ENCODE measurements around the gene VMP1.

Gene VMP1

DNA sequence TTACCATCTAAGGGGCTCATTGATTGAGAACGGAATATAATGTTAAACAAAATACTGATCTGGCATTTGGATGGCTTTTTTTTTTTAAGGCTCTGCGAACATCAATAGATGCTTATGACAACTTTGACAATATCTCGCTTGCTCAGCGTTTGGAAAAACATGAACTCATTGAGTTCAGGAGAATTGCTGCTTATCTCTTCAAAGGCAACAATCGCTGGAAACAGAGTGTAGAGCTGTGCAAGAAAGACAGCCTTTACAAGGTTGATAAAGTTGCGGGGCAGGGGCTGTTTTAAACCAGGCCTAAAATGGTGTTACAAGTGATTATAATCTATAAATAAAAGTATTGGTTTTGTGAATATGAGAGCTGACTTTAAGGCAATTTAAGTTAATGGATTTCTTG, 22.5 kb upstream of the VMP1 start:
- Histone ChIP-seq H3K4me1 (ENCODE audit: control insufficient read depth, insufficient read depth, low read length) (no peaks in the 10 kb centered on the region), H3K4me3 (ENCODE audit: low read length in 2 of 2) (no peak overlapping the region), H3K36me3 (ENCODE audit: control insufficient read depth in 2 of 2, insufficient read depth in 2 of 2, low read length in 2 of 2) (peaks cover 37 to 63% of the 10 kb centered on the region in 2 donors), H3K27me3 (ENCODE audit: control insufficient read depth in 1 of 2, insufficient read depth in 2 of 2, low read length in 2 of 2) (no peaks in the 10 kb centered on the region), H3K9me3 (ENCODE audit: control insufficient read depth in 2 of 2, low read length in 2 of 2) (no peaks in the 10 kb centered on the region), H3K27ac (ENCODE audit: low read length) (no peak overlapping the region), H3K9ac (ENCODE audit: low read length in 2 of 2) (no peak overlapping the region)

GRCh38 chr17:59688008-59688407, 19.4 kb upstream of the VMP1 start:
- Histone ChIP-seq H3K4me3 (ENCODE audit: low read length in 2 of 2) (no peak overlapping the region), H3K4me1 (ENCODE audit: control insufficient read depth, insufficient read depth, low read length) (no peaks in the 10 kb centered on the region), H3K27me3 (ENCODE audit: control insufficient read depth in 1 of 2, insufficient read depth in 2 of 2, low read length in 2 of 2) (no peaks in the 10 kb centered on the region), H3K27ac (ENCODE audit: low read length) (no peak overlapping the region), H3K9me3 (ENCODE audit: control insufficient read depth in 2 of 2, low read length in 2 of 2) (no peaks in the 10 kb centered on the region), H3K36me3 (ENCODE audit: control insufficient read depth in 2 of 2, insufficient read depth in 2 of 2, low read length in 2 of 2) (peaks cover 20 to 50% of the 10 kb centered on the region in 2 donors), H3K9ac (ENCODE audit: low read length in 2 of 2) (no peak overlapping the region)

GRCh38 chr17:59688496-59688895, 19.0 kb upstream of the VMP1 start:
- Histone ChIP-seq H3K36me3 (ENCODE audit: control insufficient read depth in 2 of 2, insufficient read depth in 2 of 2, low read length in 2 of 2) (peaks cover 18 to 47% of the 10 kb centered on the region in 2 donors), H3K9me3 (ENCODE audit: control insufficient read depth in 2 of 2, low read length in 2 of 2) (no peaks in the 10 kb centered on the region), H3K27me3 (ENCODE audit: control insufficient read depth in 1 of 2, insufficient read depth in 2 of 2, low read length in 2 of 2) (no peaks in the 10 kb centered on the region), H3K9ac (ENCODE audit: low read length in 2 of 2) (no peak overlapping the region), H3K4me3 (ENCODE audit: low read length in 2 of 2) (no peak overlapping the region), H3K4me1 (ENCODE audit: control insufficient read depth, insufficient read depth, low read length) (no peaks in the 10 kb centered on the region), H3K27ac (ENCODE audit: low read length) (no peak overlapping the region)

DNA sequence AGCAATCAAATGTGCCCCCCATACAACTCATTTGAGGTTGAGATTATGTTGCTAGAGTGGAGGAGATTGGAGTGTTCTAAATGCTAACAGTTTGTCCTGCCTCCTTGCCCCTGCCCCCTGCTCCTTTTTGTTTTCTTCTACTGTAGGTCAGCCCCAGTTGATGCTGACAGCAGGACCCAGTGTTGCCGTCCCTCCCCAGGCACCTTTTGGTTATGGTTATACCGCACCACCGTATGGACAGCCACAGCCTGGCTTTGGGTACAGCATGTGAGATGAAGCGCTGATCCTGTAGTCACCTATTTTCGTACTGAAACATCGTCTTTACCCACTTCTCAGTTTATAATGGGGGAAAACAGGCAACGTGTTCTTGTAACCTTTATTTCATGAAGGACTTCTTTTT, 13.9 kb upstream of the VMP1 start:
- Histone ChIP-seq H3K36me3 (ENCODE audit: control insufficient read depth in 2 of 2, insufficient read depth in 2 of 2, low read length in 2 of 2) (peaks cover 38 to 39% of the 10 kb centered on the region in 2 donors), H3K4me3 (ENCODE audit: low read length in 2 of 2) (no peak overlapping the region), H3K4me1 (ENCODE audit: control insufficient read depth, insufficient read depth, low read length) (no peaks in the 10 kb centered on the region)

GRCh38 chr17:59694344-59694743, 13.1 kb upstream of the VMP1 start:
- peaks cover 42 to 45% of the 10 kb centered on the region in 2 donors for H3K36me3 ChIP-seq (ENCODE audit: control insufficient read depth in 2 of 2, insufficient read depth in 2 of 2, low read length in 2 of 2)
- no peaks in the 10 kb centered on the region for H3K27me3 ChIP-seq (ENCODE audit: control insufficient read depth in 1 of 2, insufficient read depth in 2 of 2, low read length in 2 of 2)
- no peaks in the 10 kb centered on the region for H3K9me3 ChIP-seq (ENCODE audit: control insufficient read depth in 2 of 2, low read length in 2 of 2)
- no peak overlapping the region for H3K9ac ChIP-seq (ENCODE audit: low read length in 2 of 2)
- H3K4me3 ChIP-seq (ENCODE audit: low read length in 2 of 2) = no peak overlapping the region
- no peak overlapping the region for H3K27ac ChIP-seq (ENCODE audit: low read length)
- H3K4me1 ChIP-seq (ENCODE audit: control insufficient read depth, insufficient read depth, low read length) = no peaks in the 10 kb centered on the region

More for the DNA sequence above, 13.9 kb upstream of the VMP1 start:
- Histone ChIP-seq H3K27ac (ENCODE audit: low read length) (no peak overlapping the region), H3K27me3 (ENCODE audit: control insufficient read depth in 1 of 2, insufficient read depth in 2 of 2, low read length in 2 of 2) (no peaks in the 10 kb centered on the region), H3K9ac (ENCODE audit: low read length in 2 of 2) (no peak overlapping the region), H3K9me3 (ENCODE audit: control insufficient read depth in 2 of 2, low read length in 2 of 2) (no peaks in the 10 kb centered on the region)

DNA sequence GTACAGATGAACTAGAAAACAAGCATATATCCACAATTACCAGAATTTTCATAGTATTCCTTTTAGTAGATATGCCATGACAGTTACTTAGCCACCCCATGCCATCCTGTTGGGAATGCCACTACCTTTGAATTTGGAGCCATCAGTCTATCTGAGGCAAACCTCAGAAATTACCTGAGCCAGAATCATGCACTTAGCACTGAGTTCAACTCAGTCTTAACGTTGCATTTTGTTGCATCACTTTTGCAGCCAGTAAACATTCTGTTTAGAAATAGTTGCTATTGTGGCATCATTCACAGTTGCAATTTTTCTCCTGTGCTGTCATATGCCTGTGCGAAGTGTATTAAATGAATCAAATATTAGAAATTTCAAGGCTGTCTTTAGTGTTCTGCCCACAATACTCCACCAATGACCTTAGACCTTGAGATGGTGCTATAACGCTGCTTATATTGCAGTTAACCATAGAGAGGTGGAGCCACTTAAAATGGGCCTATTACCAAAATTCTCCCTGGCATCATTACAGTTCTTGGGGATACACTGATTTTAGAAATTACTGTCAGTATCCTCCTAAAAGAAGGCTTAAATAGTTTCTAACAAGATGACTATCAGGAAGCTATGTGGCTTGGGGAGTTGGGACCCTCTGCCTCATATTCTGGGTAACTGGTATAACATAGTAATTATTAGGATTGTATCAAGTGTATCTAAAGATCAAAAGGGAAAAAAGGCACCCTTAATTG, 11.3 kb upstream of the VMP1 start:
- H3K27me3 ChIP-seq (ENCODE audit: control insufficient read depth in 1 of 2, insufficient read depth in 2 of 2, low read length in 2 of 2) = no peaks in the 10 kb centered on the region
- H3K4me3 ChIP-seq (ENCODE audit: low read length in 2 of 2) = no peak overlapping the region
- no peak overlapping the region for H3K27ac ChIP-seq (ENCODE audit: low read length)
- no peak overlapping the region for H3K9ac ChIP-seq (ENCODE audit: low read length in 2 of 2)
- H3K9me3 ChIP-seq (ENCODE audit: control insufficient read depth in 2 of 2, low read length in 2 of 2) = no peaks in the 10 kb centered on the region
- H3K36me3 ChIP-seq (ENCODE audit: control insufficient read depth in 2 of 2, insufficient read depth in 2 of 2, low read length in 2 of 2) = peaks cover 39 to 44% of the 10 kb centered on the region in 2 donors
- no peaks in the 10 kb centered on the region for H3K4me1 ChIP-seq (ENCODE audit: control insufficient read depth, insufficient read depth, low read length)

GRCh38 chr17:59696682-59697277, 10.7 kb upstream of the VMP1 start:
- Histone ChIP-seq H3K27ac (ENCODE audit: low read length) (no peak overlapping the region), H3K36me3 (ENCODE audit: control insufficient read depth in 2 of 2, insufficient read depth in 2 of 2, low read length in 2 of 2) (peaks cover 38 to 42% of the 10 kb centered on the region in 2 donors), H3K4me3 (ENCODE audit: low read length in 2 of 2) (no peak overlapping the region), H3K9ac (ENCODE audit: low read length in 2 of 2) (no peak overlapping the region), H3K9me3 (ENCODE audit: control insufficient read depth in 2 of 2, low read length in 2 of 2) (no peaks in the 10 kb centered on the region), H3K27me3 (ENCODE audit: control insufficient read depth in 1 of 2, insufficient read depth in 2 of 2, low read length in 2 of 2) (no peaks in the 10 kb centered on the region), H3K4me1 (ENCODE audit: control insufficient read depth, insufficient read depth, low read length) (no peaks in the 10 kb centered on the region)

- no peak overlapping the region for H3K9ac ChIP-seq (ENCODE audit: low read length in 2 of 2)
- no peak overlapping the region for H3K4me3 ChIP-seq (ENCODE audit: low read length in 2 of 2)
- H3K27ac ChIP-seq (ENCODE audit: low read length) = no peak overlapping the region
- no peaks in the 10 kb centered on the region for H3K27me3 ChIP-seq (ENCODE audit: control insufficient read depth in 1 of 2, insufficient read depth in 2 of 2, low read length in 2 of 2)
- H3K4me1 ChIP-seq (ENCODE audit: control insufficient read depth, insufficient read depth, low read length) = no peaks in the 10 kb centered on the region
- no peaks in the 10 kb centered on the region for H3K9me3 ChIP-seq (ENCODE audit: control insufficient read depth in 2 of 2, low read length in 2 of 2)
- peaks cover 38 to 42% of the 10 kb centered on the region in 2 donors for H3K36me3 ChIP-seq (ENCODE audit: control insufficient read depth in 2 of 2, insufficient read depth in 2 of 2, low read length in 2 of 2)
Measured at GRCh38 chr17:59698143-59698542, 9.3 kb upstream of the VMP1 start.

DNA sequence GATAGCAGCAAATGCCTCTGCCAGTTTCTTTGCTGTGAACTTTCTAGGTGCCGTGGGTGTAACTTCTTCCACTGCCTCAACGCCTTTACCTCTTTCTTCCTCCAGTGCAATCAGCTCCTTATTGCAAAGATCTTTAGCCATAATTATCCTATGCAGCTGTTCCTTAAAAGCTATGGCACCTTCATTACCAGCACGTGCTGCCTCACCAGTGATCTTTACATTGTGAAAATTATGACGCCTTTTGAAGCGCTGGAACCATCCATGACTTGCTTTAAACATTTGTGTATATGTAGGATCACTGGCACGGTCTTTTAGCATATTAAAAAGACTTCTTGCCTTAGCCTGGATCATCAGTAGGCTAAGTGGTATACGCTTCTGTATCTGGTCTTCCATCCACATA, 8.2 kb upstream of the VMP1 start:
- H3K36me3 ChIP-seq (ENCODE audit: control insufficient read depth in 2 of 2, insufficient read depth in 2 of 2, low read length in 2 of 2) = peaks cover 29 to 34% of the 10 kb centered on the region in 2 donors
- no peaks in the 10 kb centered on the region for H3K9me3 ChIP-seq (ENCODE audit: control insufficient read depth in 2 of 2, low read length in 2 of 2)
- no peak overlapping the region for H3K4me3 ChIP-seq (ENCODE audit: low read length in 2 of 2)

DNA sequence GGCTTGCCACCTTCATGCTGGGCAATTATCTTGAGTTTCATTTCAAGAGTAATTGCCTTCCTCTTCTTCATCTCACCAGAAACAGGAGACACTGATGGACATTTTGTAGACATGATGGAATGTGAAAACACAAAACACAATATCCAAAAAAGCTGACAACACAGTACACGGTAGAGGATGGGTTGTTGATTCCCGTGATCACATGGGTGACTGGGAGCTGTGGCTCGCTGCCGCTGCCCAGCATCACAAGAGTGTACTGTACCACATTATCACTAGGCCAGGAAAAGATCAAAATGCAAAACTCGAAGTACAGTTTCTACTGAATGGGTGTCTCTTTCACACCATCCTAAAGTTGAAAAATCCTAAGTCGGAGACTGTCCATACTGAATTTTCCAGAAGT, 7.7 kb upstream of the VMP1 start:
- Histone ChIP-seq H3K27ac (ENCODE audit: low read length) (no peak overlapping the region), H3K4me3 (ENCODE audit: low read length in 2 of 2) (no peak overlapping the region), H3K27me3 (ENCODE audit: control insufficient read depth in 1 of 2, insufficient read depth in 2 of 2, low read length in 2 of 2) (no peaks in the 10 kb centered on the region), H3K9me3 (ENCODE audit: control insufficient read depth in 2 of 2, low read length in 2 of 2) (no peaks in the 10 kb centered on the region), H3K9ac (ENCODE audit: low read length in 2 of 2) (no peak overlapping the region), H3K36me3 (ENCODE audit: control insufficient read depth in 2 of 2, insufficient read depth in 2 of 2, low read length in 2 of 2) (peaks cover 24 to 29% of the 10 kb centered on the region in 2 donors), H3K4me1 (ENCODE audit: control insufficient read depth, insufficient read depth, low read length) (no peaks in the 10 kb centered on the region)

More for the DNA sequence above, 8.2 kb upstream of the VMP1 start:
- no peak overlapping the region for H3K27ac ChIP-seq (ENCODE audit: low read length)
- H3K27me3 ChIP-seq (ENCODE audit: control insufficient read depth in 1 of 2, insufficient read depth in 2 of 2, low read length in 2 of 2) = no peaks in the 10 kb centered on the region
- no peaks in the 10 kb centered on the region for H3K4me1 ChIP-seq (ENCODE audit: control insufficient read depth, insufficient read depth, low read length)
- H3K9ac ChIP-seq (ENCODE audit: low read length in 2 of 2) = no peak overlapping the region

GRCh38 chr17:59702304-59702703, 5.2 kb upstream of the VMP1 start:
- Histone ChIP-seq H3K27me3 (ENCODE audit: control insufficient read depth in 1 of 2, insufficient read depth in 2 of 2, low read length in 2 of 2) (no peaks in the 10 kb centered on the region), H3K4me3 (ENCODE audit: low read length in 2 of 2) (no peak overlapping the region), H3K9me3 (ENCODE audit: control insufficient read depth in 2 of 2, low read length in 2 of 2) (no peaks in the 10 kb centered on the region), H3K27ac (ENCODE audit: low read length) (no peak overlapping the region), H3K36me3 (ENCODE audit: control insufficient read depth in 2 of 2, insufficient read depth in 2 of 2, low read length in 2 of 2) (peaks cover 18 to 19% of the 10 kb centered on the region in 2 donors), H3K4me1 (ENCODE audit: control insufficient read depth, insufficient read depth, low read length) (peaks cover 8% of the 10 kb centered on the region), H3K9ac (ENCODE audit: low read length in 2 of 2) (no peak overlapping the region)
